ENCODE data around the gene EPS15.

DNA sequence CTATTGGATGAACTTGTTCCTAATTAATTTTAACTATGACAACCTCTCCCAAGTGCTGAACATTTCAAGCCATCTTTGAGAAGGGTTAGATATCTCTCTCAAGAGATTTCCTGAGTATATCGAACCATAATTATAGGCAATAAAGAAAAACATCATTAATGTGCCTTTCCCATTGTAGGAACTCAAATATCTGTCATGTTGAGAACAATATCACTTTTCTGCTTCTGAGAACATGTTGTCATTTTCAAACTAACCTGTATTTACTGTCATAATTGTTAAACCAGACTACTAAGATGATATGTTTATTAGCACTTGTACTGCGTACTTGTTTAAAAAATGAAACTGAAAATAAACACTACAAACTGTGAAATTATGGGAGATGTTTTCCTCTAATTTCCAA, 4.3 kb downstream of the EPS15 start:
- TF ChIP-seq, protein P1, sequence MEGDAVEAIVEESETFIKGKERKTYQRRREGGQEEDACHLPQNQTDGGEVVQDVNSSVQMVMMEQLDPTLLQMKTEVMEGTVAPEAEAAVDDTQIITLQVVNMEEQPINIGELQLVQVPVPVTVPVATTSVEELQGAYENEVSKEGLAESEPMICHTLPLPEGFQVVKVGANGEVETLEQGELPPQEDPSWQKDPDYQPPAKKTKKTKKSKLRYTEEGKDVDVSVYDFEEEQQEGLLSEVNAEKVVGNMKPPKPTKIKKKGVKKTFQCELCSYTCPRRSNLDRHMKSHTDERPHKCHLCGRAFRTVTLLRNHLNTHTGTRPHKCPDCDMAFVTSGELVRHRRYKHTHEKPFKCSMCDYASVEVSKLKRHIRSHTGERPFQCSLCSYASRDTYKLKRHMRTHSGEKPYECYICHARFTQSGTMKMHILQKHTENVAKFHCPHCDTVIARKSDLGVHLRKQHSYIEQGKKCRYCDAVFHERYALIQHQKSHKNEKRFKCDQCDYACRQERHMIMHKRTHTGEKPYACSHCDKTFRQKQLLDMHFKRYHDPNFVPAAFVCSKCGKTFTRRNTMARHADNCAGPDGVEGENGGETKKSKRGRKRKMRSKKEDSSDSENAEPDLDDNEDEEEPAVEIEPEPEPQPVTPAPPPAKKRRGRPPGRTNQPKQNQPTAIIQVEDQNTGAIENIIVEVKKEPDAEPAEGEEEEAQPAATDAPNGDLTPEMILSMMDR (IDR thresholded peaks at IDR 0.05), result no peak
- no peak for TF ChIP-seq POLR2A (IDR thresholded peaks at IDR 0.05)
- no peak for TF ChIP-seq EP300 (IDR thresholded peaks at IDR 0.05)

Data from ovary (tissue), 3 donors.